Activated naive CD8-positive, alpha-beta T cell treated with anti-CD3 and anti-CD28 coated beads, Interleukin-2, amount 50 U/mL, for 24 hours (primary cell): Measurements from ENCODE around the gene NEFH.
A peak's percentile ranks its signal among the peaks of the same experiment; 100 is the strongest.
"Not testable (repeated sequence)": the region's sequence is repeated elsewhere in the genome, so short reads cannot be mapped to it uniquely, and the experiment has no call there.

Source experiments
- ATAC-seq: fragments of 150-1000 bp; cut with Tn5 transposase; one replicate; pipeline ENCODE4 v1.10.0; 2021
- DNase-seq: peaks from one replicate; pipeline ENCODE4 v3.0.0; 2021
- H3K27ac Mint-ChIP-seq: one replicate; pipeline ENCODE4 v1.8.0; 2021; ENCODE audit warnings: mild to moderate bottlenecking, mixed read lengths
- H3K27me3 Mint-ChIP-seq: one replicate; pipeline ENCODE4 v1.8.0; 2021; ENCODE audit warnings: mixed read lengths
- H3K36me3 Mint-ChIP-seq: one replicate; pipeline ENCODE4 v1.8.0; 2021; ENCODE audit warnings: low read depth, mixed read lengths
- H3K4me1 Mint-ChIP-seq: one replicate; pipeline ENCODE4 v1.8.0; 2021; ENCODE audit warnings: mixed read lengths
- H3K4me3 Mint-ChIP-seq: one replicate; pipeline ENCODE4 v1.8.0; 2021; ENCODE audit warnings: mild to moderate bottlenecking, moderate library complexity, mixed read lengths
- H3K9me3 Mint-ChIP-seq: one replicate; pipeline ENCODE4 v1.8.0; 2021; ENCODE audit warnings: mixed read lengths

The NEFH gene, protein sequence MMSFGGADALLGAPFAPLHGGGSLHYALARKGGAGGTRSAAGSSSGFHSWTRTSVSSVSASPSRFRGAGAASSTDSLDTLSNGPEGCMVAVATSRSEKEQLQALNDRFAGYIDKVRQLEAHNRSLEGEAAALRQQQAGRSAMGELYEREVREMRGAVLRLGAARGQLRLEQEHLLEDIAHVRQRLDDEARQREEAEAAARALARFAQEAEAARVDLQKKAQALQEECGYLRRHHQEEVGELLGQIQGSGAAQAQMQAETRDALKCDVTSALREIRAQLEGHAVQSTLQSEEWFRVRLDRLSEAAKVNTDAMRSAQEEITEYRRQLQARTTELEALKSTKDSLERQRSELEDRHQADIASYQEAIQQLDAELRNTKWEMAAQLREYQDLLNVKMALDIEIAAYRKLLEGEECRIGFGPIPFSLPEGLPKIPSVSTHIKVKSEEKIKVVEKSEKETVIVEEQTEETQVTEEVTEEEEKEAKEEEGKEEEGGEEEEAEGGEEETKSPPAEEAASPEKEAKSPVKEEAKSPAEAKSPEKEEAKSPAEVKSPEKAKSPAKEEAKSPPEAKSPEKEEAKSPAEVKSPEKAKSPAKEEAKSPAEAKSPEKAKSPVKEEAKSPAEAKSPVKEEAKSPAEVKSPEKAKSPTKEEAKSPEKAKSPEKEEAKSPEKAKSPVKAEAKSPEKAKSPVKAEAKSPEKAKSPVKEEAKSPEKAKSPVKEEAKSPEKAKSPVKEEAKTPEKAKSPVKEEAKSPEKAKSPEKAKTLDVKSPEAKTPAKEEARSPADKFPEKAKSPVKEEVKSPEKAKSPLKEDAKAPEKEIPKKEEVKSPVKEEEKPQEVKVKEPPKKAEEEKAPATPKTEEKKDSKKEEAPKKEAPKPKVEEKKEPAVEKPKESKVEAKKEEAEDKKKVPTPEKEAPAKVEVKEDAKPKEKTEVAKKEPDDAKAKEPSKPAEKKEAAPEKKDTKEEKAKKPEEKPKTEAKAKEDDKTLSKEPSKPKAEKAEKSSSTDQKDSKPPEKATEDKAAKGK

DNA sequence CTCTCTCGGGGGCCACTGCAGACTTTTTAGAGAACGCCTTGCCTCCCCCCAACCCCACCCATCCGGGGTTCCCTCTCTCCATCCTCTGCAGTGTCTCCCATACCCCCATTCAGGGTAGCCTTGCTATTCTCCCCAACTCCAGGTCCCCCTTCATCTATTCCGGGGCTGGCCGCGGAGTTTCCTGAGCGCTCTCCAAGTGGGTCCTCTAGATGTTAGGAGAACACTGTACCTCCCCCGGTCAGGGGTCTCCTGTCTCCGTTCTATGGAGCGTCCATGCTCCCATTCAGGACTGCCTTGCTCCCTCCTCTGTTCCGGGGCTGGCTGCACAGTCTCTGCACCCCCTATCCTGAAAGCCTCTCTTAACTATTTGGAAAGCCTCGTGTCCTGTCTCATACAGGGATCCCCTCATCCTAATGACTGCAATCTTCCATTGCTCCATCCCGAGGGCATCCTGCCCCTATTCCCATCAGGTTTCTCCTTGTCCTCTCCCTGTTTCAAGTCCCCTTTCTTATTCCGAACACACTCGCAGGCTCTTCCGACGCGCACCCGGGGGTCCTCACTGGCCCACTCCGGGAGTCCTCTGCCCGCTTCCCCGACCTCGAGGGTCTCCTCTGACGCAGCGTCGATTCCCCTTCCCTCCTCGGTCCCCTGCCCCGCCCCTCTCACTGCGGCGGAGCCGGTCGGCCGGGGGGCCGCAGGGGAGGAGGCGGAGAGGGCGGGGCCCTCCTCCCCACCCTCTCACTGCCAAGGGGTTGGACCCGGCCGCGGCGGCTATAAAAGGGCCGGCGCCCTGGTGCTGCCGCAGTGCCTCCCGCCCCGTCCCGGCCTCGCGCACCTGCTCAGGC, at the start of gene NEFH:
NEFH (plus strand) TSS at position 802 of the 845 bp plus-strand sequence. CDS start 45 bp downstream, outside the sequence.
- H3K27ac Mint-ChIP-seq = peak within 1 kb of the TSS; percentile 57
- no peaks in the 10 kb centered on the region for H3K9me3 Mint-ChIP-seq
- peaks cover 10% of the 10 kb centered on the region for H3K4me1 Mint-ChIP-seq
- no peaks in the 10 kb centered on the region for H3K36me3 Mint-ChIP-seq
- ATAC-seq (no peak), DNase-seq (no peak)
- peaks cover 50% of the 10 kb centered on the region for H3K27me3 Mint-ChIP-seq
- peak within 1 kb of the TSS; percentile 77 for H3K4me3 Mint-ChIP-seq

DNA sequence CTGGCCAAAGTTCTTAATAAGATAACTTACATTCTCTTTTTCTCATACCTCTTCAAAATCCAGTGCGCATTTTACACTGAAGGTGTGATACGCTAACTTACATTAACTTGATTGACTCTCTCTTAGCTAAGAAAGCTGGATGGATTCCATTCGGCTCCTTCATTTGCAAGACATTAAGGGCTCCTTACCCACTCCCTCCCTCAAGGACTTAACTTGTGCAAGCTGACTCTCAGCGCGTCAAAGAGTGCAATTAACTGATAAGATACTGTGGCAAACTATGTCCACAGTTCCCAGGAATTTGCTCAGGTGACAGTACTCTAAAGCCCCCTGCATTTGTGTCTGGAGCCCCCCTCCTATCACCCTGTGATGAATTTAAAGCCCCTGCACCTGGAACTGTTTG, 48.0 kb upstream of the NEFH start:
- peaks cover 13% of the 10 kb centered on the region for H3K27me3 Mint-ChIP-seq
- no peak for DNase-seq
- H3K27ac Mint-ChIP-seq = no peak overlapping the region
- no peak overlapping the region for H3K4me3 Mint-ChIP-seq
- ATAC-seq = no peak
- H3K9me3 Mint-ChIP-seq = no peaks in the 10 kb centered on the region
- no peaks in the 10 kb centered on the region for H3K36me3 Mint-ChIP-seq
- H3K4me1 Mint-ChIP-seq = no peaks in the 10 kb centered on the region

DNA sequence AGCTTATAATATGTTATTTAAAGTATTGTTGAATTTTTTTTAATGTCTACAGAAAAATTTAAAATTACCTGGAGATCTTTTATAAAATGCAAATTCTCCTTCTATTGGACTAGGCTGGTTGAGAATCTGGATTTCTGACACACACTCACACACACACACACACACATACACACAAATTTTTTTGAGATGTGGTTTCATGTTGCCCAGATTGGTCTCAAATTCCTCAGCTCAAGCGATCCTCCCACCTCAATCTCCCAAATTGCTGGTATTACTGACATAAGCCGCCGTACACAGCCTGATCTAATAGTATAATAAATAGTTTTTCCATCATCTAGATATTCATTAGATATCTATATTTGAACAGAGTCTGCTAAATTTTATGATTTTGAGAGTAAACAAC, 46.2 kb upstream of the NEFH start:
- no peaks in the 10 kb centered on the region for H3K4me1 Mint-ChIP-seq
- H3K36me3 Mint-ChIP-seq = no peaks in the 10 kb centered on the region
- H3K4me3 Mint-ChIP-seq = no peak overlapping the region
- ATAC-seq (no peak), DNase-seq (no peak)
- H3K27ac Mint-ChIP-seq = no peak overlapping the region
- H3K27me3 Mint-ChIP-seq = peaks cover 13% of the 10 kb centered on the region
- no peaks in the 10 kb centered on the region for H3K9me3 Mint-ChIP-seq

DNA sequence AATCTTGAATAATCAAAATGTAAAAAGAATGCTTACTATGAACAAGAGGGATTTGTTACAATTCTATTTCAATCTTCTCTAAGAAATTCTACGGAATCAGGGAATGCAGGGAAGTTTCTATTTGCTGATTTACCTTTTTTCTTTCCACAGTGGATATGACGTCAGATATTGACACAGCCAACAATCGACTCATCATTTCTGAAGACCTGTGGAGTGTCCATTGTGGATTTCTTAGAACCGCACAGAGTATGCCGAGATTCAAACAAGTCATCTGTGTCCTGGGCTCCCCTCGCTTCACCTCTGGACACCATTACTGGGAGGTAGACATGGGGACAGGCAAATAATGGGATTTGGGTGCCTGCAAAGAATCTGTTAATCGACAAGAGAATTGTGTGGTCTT, 45.7 kb upstream of the NEFH start:
- Mint-ChIP-seq H3K27me3 (peaks cover 13% of the 10 kb centered on the region), H3K27ac (no peak overlapping the region), H3K4me3 (no peak overlapping the region)

DNA sequence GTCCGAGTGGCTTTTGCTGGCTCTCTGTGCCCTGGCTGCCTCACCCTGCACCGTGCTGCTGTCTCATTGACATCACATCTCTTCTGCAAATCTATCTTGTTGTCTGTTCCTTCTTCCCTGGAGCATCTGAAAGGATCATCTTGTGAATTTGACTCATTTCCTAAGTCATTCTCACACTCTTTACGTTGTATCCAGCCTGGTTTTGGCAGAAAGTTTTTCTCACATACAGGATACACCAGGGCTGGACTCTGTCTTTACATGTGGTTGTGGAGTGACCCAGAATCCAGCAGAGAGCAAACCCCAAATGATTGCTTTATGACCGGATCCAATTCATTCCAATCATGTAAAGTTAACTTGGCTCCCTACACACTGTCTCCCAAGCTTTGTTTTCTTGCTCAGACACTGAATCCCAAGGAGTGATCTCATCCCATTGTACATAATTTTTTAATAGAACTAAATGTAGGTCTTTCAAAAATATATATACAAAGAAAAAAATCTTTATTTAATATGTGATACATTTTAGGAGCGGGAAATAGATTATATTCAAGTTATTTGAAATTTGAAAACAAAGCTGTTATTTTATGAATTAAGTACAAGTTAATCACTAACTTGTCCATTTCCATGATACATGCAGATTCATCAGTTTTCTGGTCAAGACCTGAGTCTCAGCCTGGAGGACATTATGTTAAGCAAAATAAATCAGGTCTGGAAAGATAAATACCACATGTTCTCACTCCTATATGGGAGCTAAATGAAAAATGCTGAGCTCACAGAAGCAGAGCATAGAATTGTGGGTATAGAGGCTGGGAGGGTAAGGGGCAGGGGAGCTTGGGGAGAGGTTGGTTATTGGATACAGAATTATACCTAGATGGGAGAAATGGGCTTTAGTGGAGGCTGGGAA, 44.5 kb upstream of the NEFH start:
- ATAC-seq (no peak), DNase-seq (no peak)
- Mint-ChIP-seq H3K9me3 (no peaks in the 10 kb centered on the region), H3K36me3 (no peaks in the 10 kb centered on the region), H3K27me3 (peaks cover 13% of the 10 kb centered on the region), H3K4me3 (no peak overlapping the region), H3K4me1 (no peaks in the 10 kb centered on the region), H3K27ac (no peak overlapping the region)

More for the DNA sequence above, 45.7 kb upstream of the NEFH start:
- no peaks in the 10 kb centered on the region for H3K4me1 Mint-ChIP-seq
- H3K9me3 Mint-ChIP-seq = no peaks in the 10 kb centered on the region
- no peak for DNase-seq
- no peak for ATAC-seq
- H3K36me3 Mint-ChIP-seq = no peaks in the 10 kb centered on the region

DNA sequence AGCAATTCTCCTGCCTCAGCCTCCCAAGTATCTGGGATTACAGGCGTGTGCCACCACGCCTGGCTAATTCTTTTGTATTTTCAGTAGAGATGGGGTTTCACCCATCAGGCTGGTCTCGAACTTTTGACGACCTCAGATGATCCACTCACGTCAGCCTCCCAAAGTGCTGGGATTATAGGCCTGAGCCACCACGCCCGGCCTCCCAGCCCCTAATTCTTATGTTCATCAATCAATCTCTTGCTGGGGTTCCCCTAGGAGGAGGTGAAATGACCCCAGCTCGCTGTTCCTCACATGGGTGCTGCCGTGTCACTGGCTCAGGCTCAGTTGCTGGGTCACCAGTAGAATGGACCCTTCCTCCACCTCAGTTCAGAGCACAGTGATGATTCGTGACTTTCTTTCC, 41.7 kb upstream of the NEFH start, which contains the start of gene RFPL1:
RFPL1 (plus strand) TSS at position 301 of the 400 bp plus-strand sequence.
- not testable (repeated sequence) for H3K4me1 Mint-ChIP-seq, DNase-seq, H3K27ac Mint-ChIP-seq, H3K4me3 Mint-ChIP-seq, H3K36me3 Mint-ChIP-seq, H3K9me3 Mint-ChIP-seq, ATAC-seq
- H3K27me3 Mint-ChIP-seq = peaks cover 13% of the 10 kb centered on the region

DNA sequence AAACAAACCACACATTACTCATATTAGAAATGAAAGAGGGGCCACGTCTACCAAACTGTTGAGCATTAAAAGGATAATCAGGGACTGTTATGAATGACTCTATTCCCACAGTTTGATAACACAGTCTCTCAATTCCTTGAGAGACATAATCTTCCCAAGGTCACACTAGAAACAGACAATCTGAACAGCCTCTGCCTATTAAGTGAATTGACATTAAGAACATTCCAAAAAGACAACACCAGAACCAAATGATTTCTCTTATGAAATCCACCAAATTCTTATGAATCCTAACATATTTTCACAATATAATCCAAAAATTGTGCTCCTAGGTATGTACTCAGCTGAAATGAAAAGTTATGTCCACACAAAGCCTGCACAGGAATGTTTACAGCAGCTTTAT, 37.0 kb upstream of the NEFH start:
- no peak overlapping the region for H3K4me3 Mint-ChIP-seq
- ATAC-seq (no peak), DNase-seq (no peak)
- H3K27me3 Mint-ChIP-seq = peaks cover 9% of the 10 kb centered on the region
- H3K4me1 Mint-ChIP-seq = no peaks in the 10 kb centered on the region
- H3K9me3 Mint-ChIP-seq = no peaks in the 10 kb centered on the region
- H3K36me3 Mint-ChIP-seq = no peaks in the 10 kb centered on the region
- no peak overlapping the region for H3K27ac Mint-ChIP-seq

DNA sequence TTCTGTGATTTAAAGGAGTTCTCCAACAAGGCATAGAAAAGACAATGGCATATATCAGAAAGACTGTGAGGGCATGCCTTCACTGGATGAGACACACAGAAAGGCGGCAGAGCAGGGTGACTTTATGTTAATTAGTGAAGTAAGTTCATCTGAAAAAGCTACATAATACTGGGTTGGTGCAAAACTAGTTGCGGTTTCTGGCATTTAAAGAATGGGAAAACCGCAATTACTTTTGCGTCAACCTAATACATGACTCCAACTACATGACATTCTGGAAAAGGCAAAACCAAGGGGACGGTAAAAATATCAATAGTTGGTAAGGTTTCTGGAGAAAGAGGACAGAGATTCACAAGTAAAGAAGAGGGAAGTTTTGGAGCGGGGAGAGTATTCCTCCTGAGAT, 36.6 kb upstream of the NEFH start:
- no peak for ATAC-seq

DNA sequence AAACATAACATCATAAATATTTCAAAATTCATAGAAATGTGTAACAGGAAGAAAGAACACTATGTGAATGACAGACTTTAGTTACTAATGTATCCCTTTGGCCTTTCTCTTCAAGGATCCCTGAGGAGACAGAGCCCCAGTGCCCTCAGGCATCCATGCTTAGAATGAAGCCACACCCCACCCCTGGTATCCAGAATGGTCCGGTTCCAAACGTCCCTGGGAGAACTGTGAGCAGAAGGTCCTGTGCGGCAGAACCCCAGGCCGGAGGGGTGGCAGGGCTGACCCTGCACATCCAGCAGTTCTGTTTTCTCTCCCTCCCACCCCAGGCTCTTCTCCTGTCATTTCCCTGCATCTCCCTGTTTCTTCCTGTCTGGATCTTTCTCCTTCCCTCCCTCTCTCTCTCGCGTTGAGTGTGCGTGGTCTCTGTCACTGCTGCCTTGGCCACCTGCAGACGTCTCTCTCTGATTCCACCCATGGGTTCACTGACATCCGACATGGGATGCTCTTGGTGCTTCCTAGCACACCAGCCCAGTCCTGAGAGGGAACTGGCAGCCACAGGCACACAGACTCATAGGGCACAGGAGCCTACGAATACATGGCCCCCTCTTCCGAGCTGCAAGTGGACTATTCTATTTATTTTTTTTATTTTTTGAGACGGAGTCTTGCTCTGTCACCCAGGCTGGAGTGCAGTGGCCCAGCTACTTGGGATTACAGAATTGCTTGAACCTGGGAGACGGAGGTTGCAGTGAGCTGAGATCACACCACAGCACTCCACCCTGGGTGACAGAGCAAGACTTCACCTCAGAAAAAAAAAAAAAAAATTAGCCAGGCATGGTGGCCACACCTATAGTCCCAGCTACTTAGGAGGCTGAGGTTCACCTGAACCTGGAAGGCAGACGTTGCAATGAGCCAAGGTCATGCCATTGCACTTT, 35.9 kb upstream of the NEFH start:
- DNase-seq (no peak), ATAC-seq (no peak)
- H3K9me3 Mint-ChIP-seq = no peaks in the 10 kb centered on the region
- H3K4me3 Mint-ChIP-seq = no peak overlapping the region
- peaks cover 9% of the 10 kb centered on the region for H3K27me3 Mint-ChIP-seq
- no peak overlapping the region for H3K27ac Mint-ChIP-seq
- H3K36me3 Mint-ChIP-seq = no peaks in the 10 kb centered on the region
- H3K4me1 Mint-ChIP-seq = no peaks in the 10 kb centered on the region

More for the DNA sequence above, 36.6 kb upstream of the NEFH start:
- no peak overlapping the region for H3K27ac Mint-ChIP-seq
- H3K9me3 Mint-ChIP-seq = no peaks in the 10 kb centered on the region
- H3K27me3 Mint-ChIP-seq = peaks cover 9% of the 10 kb centered on the region
- no peaks in the 10 kb centered on the region for H3K36me3 Mint-ChIP-seq
- no peak for DNase-seq
- no peaks in the 10 kb centered on the region for H3K4me1 Mint-ChIP-seq
- H3K4me3 Mint-ChIP-seq = no peak overlapping the region

DNA sequence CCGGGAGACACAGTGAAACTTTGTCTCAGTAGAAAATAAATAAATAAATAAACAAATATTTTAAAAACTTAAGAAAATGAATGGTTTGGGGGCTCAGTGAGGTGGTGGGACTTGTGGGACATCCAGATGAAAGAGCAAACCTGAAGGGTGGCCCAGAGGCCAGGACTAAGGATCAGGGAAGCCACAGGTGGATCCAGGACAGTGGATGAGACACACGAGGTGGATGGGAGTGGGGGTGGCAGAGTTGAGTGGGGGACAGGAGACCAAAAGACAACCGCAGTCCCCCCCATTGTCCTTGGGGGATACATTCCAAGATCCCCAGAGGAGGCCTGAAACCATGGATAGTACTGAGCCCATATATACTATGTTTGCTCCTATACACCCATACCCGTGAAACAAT, 34.5 kb upstream of the NEFH start:
- ATAC-seq (no peak), DNase-seq (no peak)
- Mint-ChIP-seq H3K9me3 (no peaks in the 10 kb centered on the region), H3K36me3 (no peaks in the 10 kb centered on the region), H3K27ac (no peak overlapping the region), H3K27me3 (peaks cover 9% of the 10 kb centered on the region), H3K4me3 (no peak overlapping the region), H3K4me1 (no peaks in the 10 kb centered on the region)

DNA sequence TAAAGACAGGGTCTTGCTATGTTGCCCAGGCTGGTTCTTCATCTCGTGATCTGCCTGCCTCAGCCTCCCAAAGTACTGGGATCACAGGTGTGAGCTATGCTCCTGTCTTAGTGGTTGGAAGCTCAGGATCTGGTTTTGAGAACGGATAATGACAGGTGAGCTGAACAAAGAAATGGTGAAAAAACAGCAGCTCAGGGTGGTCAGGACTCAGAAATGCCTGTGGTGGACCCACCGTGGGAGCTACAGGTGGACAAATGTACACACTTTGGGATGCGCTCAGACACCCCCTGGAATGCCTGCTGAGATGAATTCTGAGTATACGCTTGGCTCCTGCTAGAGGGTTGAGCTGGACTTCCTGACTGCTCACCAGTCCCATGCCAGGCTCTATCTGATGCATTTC, 32.1 kb upstream of the NEFH start:
- H3K4me1 Mint-ChIP-seq = no peaks in the 10 kb centered on the region
- H3K27me3 Mint-ChIP-seq = peaks cover 4% of the 10 kb centered on the region
- H3K36me3 Mint-ChIP-seq = no peaks in the 10 kb centered on the region
- ATAC-seq (no peak), DNase-seq (no peak)
- no peak overlapping the region for H3K4me3 Mint-ChIP-seq
- H3K27ac Mint-ChIP-seq = no peak overlapping the region
- H3K9me3 Mint-ChIP-seq = no peaks in the 10 kb centered on the region

DNA sequence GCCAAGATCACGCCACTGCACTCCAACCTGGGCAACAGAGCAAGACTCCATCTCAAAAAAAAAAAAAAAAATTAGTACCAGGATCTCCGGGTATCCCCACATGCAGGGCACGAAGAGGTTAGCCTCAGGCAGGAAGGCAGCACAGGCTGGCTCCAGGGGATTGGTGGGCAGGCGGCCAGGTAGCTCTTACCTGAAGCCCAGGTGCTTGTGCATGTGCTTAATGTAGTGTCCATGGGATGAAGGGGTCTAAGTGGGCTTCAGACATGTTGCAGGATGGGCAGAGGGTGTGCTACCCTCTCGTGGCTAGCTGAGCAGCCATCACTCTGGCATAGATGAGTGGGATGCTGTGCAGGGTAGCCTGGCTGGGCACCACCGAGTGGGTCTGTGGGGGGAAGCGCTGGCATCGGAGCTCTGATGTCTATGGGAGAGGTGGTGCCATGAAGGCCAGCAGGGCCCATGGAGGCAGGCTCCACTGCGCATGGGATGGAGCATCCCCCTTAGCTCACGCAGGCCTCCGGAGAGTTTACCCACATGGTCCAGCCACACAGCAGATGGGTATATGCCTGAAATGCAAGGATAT, 30.6 kb upstream of the NEFH start:
- Mint-ChIP-seq H3K27me3 (no peaks in the 10 kb centered on the region), H3K36me3 (no peaks in the 10 kb centered on the region), H3K9me3 (no peaks in the 10 kb centered on the region), H3K27ac (no peak overlapping the region), H3K4me1 (no peaks in the 10 kb centered on the region), H3K4me3 (no peak overlapping the region)
- ATAC-seq (no peak), DNase-seq (no peak)
